Liver (tissue), 9 donors: Measurements from ENCODE around the gene TXNRD2. TPM values are rescaled to one million over a fixed set of nuclear protein-coding genes. Genes with fewer than 3 reads are reported as not detected.

Source experiments
- DNase-seq: peaks from one replicate; pipeline ENCODE4 v3.0.0-alpha.2; 2017; ENCODE audit warnings: low spot score
- H3K27ac ChIP-seq, 2 donors: one replicate each; pipeline ENCODE4 v1.7.0; 2013; ENCODE audit warnings: inconsistent platforms in 2 of 2, low read length in 2 of 2, control low read depth in 1 of 2, low read depth in 1 of 2, mild to moderate bottlenecking in 1 of 2
- H3K27me3 ChIP-seq, 4 donors: one replicate each; pipeline versions ENCODE4 v1.6.1 to v1.7.0; 2013; ENCODE audit warnings: low read length in 3 of 4, inconsistent platforms in 1 of 4, mild to moderate bottlenecking in 1 of 4, moderate library complexity in 1 of 4; ENCODE audit not compliant: control insufficient read depth in 4 of 4, insufficient read depth in 4 of 4
- H3K36me3 ChIP-seq, 4 donors: one replicate each; pipeline versions ENCODE4 v1.6.1 to v1.7.0; 2013; ENCODE audit warnings: low read length in 3 of 4, mild to moderate bottlenecking in 3 of 4, low read depth in 1 of 4, moderate library complexity in 1 of 4; ENCODE audit not compliant: control insufficient read depth in 4 of 4, insufficient read depth in 3 of 4
- H3K4me1 ChIP-seq, 4 donors: one replicate each; pipeline versions ENCODE4 v1.6.1 to v1.7.0; 2013; ENCODE audit warnings: low read length in 3 of 4, mild to moderate bottlenecking in 3 of 4, moderate library complexity in 1 of 4; ENCODE audit not compliant: control insufficient read depth in 4 of 4, insufficient read depth in 4 of 4
- H3K4me3 ChIP-seq, 3 donors: one replicate each; pipeline versions ENCODE4 v1.6.1 to v1.7.0; 2013; ENCODE audit warnings: low read length in 3 of 3, control low read depth in 1 of 3, low read depth in 1 of 3, mild to moderate bottlenecking in 1 of 3
- H3K9ac ChIP-seq, 2 donors: one replicate each; pipeline ENCODE4 v1.7.0; 2013; ENCODE audit warnings: low read length in 2 of 2, mild to moderate bottlenecking in 2 of 2, moderate library complexity in 2 of 2, control low read depth in 1 of 2, low read depth in 1 of 2
- H3K9me3 ChIP-seq, 4 donors: one replicate each; pipeline versions ENCODE4 v1.6.1 to v1.7.0; 2013; ENCODE audit warnings: low read length in 3 of 4; ENCODE audit not compliant: control insufficient read depth in 4 of 4
- CTCF ChIP-seq: fragments of 150-350 bp; IDR thresholded peaks from 2 replicates; pipeline ENCODE4 v1.5.1; 2017; ENCODE audit warnings: improper control_type of control experiment, low read depth, low read length; ENCODE audit not compliant: missing input control
- EGR1 ChIP-seq, 2 donors: IDR thresholded peaks; 2 replicates each; pipeline ENCODE4 v1.6.1; 2016 to 2018; ENCODE audit warnings: antibody characterized with exemption in 2 of 2, low read depth in 2 of 2
- FOXA1 ChIP-seq: IDR thresholded peaks from 2 replicates; pipeline ENCODE4 v1.6.1; 2016; ENCODE audit warnings: antibody characterized with exemption
- FOXA2 ChIP-seq: IDR thresholded peaks from 2 replicates; pipeline ENCODE4 v1.6.1; 2016; ENCODE audit warnings: antibody characterized with exemption
- GABPA ChIP-seq, 2 donors: IDR thresholded peaks in 1 of 2; conservative IDR thresholded peaks in 1 of 2; 2 replicates each; pipeline ENCODE4 v1.6.1; 2016; ENCODE audit warnings: antibody characterized with exemption in 2 of 2, mild to moderate bottlenecking in 1 of 2, moderate library complexity in 1 of 2
- HNF4A ChIP-seq, 2 donors: conservative IDR thresholded peaks; 2 replicates each; pipeline ENCODE4 v1.6.1; 2016; ENCODE audit warnings: antibody characterized with exemption in 2 of 2, mild to moderate bottlenecking in 2 of 2
- HNF4G ChIP-seq: IDR thresholded peaks from 2 replicates; pipeline ENCODE4 v1.6.1; 2016; ENCODE audit warnings: antibody characterized with exemption
- JUND ChIP-seq, 2 donors: IDR thresholded peaks; 2 replicates each; pipeline ENCODE4 v1.6.1; 2016; ENCODE audit warnings: antibody characterized with exemption in 2 of 2
- MAX ChIP-seq: IDR thresholded peaks from 2 replicates; pipeline ENCODE4 v1.6.1; 2016; ENCODE audit warnings: antibody characterized with exemption
- NR2F2 ChIP-seq: IDR thresholded peaks from 2 replicates; pipeline ENCODE4 v1.6.1; 2016; ENCODE audit warnings: antibody characterized with exemption
- RAD21 ChIP-seq, 2 donors: IDR thresholded peaks; 2 replicates each; pipeline ENCODE4 v1.6.1; 2016; ENCODE audit warnings: antibody characterized with exemption in 2 of 2, mild to moderate bottlenecking in 2 of 2
- REST ChIP-seq: IDR thresholded peaks from 2 replicates; pipeline ENCODE4 v1.6.1; 2016; ENCODE audit warnings: antibody characterized with exemption, mild to moderate bottlenecking
- RXRA ChIP-seq, 2 donors: IDR thresholded peaks; 2 replicates each; pipeline ENCODE4 v1.6.1; 2017 to 2018; ENCODE audit warnings: antibody characterized with exemption in 2 of 2, mild to moderate bottlenecking in 1 of 2
- SP1 ChIP-seq: IDR thresholded peaks from 2 replicates; pipeline ENCODE4 v1.6.1; 2018; ENCODE audit warnings: antibody characterized with exemption, mild to moderate bottlenecking
- TAF1 ChIP-seq: conservative IDR thresholded peaks from 2 replicates; pipeline ENCODE4 v1.6.1; 2016; ENCODE audit warnings: antibody characterized with exemption, mild to moderate bottlenecking
- YY1 ChIP-seq: IDR thresholded peaks from 2 replicates; pipeline ENCODE4 v1.6.1; 2016; ENCODE audit warnings: antibody characterized with exemption, mild to moderate bottlenecking
- ZBTB33 ChIP-seq: IDR thresholded peaks from 2 replicates; pipeline ENCODE4 v1.6.1; 2016; ENCODE audit warnings: antibody characterized with exemption
- WGBS: extraction: QIAGEN DNeasy Blood & Tissue Kit; methylation state at CpG from one replicate; pipeline ENCODE4 v1.1.7; 2013; 5-methylcytosine and 5-hydroxymethylcytosine counted together
- polyA plus RNA-seq, 2 donors: library from polyadenylated mRNA; stranded (reverse) in 1 of 2; unstranded in 1 of 2; fragments of 200-250 nt in 1 of 2; fragments of >200 nt in 1 of 2; fragmentation: Nextera tagmentation in 1 of 2; extraction: Ambion mirVana in 1 of 2; gene quantifications; one replicate each; pipeline versions ENCODE4 v1.2.1 to v1.2.3, GENCODE V29; 2013 to 2015
- total RNA-seq, 2 donors: library from RNA; depleted of rRNA; stranded (reverse); fragments of >200 nt; gene quantifications; one replicate each; pipeline ENCODE4 v1.2.3, GENCODE V29; 2014
- donor health status: healthy.
- donor health status: healthy.
- donor health status: healthy.
- donor health status: healthy.
- donor health status: healthy.

TXNRD2 gene
- total and polyA plus RNA-seq, 4 donors = 22.2 to 41.3 (median 33.6) TPM

GRCh38 chr22:19874307-19875060 is 67.1 kb downstream of the TXNRD2 start:
- H3K9me3 ChIP-seq = no peaks in the 10 kb centered on the region
- DNase-seq = no peak
- TF ChIP-seq HNF4A (conservative IDR thresholded peaks at IDR 0.05) (no peak), NR2F2 (no peak), HNF4G (no peak), ZBTB33 (no peak), JUND (IDR thresholded peaks at IDR 0.05) (no peak), RAD21 (IDR thresholded peaks at IDR 0.05) (no peak), FOXA2 (no peak), EGR1 (IDR thresholded peaks at IDR 0.05; ENCODE audit: low read depth in 2 of 2) (no peak), MAX (no peak), REST (no peak), SP1 (no peak), TAF1 (no peak), YY1 (no peak)
- no peak overlapping the region for H3K9ac ChIP-seq
- no peaks in the 10 kb centered on the region for H3K27me3 ChIP-seq
- H3K4me1 ChIP-seq = no peaks in the 10 kb centered on the region
- H3K4me3 ChIP-seq = no peak overlapping the region
- H3K36me3 ChIP-seq = peaks cover 0 to 10% (median 3%) of the 10 kb centered on the region in 4 donors
- WGBS = 82% methylated on average over 27 of the region's 27 CpGs
- no peak overlapping the region for H3K27ac ChIP-seq

GRCh38 chr22:19873960-19874306 is 67.7 kb downstream of the TXNRD2 start:
- no peak for DNase-seq
- TF ChIP-seq FOXA2 (no peak), HNF4G (no peak), TAF1 (no peak), CTCF (no peak), RXRA (IDR thresholded peaks at IDR 0.05) (no peak), HNF4A (conservative IDR thresholded peaks at IDR 0.05) (no peak), FOXA1 (no peak), YY1 (no peak), JUND (IDR thresholded peaks at IDR 0.05) (no peak), GABPA (IDR thresholded peaks at IDR 0.05 in 1 of 2, conservative IDR thresholded peaks at IDR 0.05 in 1 of 2) (no peak), SP1 (no peak), ZBTB33 (no peak), REST (no peak), NR2F2 (no peak), MAX (no peak), RAD21 (IDR thresholded peaks at IDR 0.05) (no peak)
- Histone ChIP-seq H3K9ac (no peak overlapping the region), H3K9me3 (no peaks in the 10 kb centered on the region), H3K4me3 (no peak overlapping the region), H3K4me1 (no peaks in the 10 kb centered on the region), H3K27me3 (no peaks in the 10 kb centered on the region), H3K27ac (no peak overlapping the region), H3K36me3 (peaks cover 0 to 10% (median 3%) of the 10 kb centered on the region in 4 donors)
- WGBS = 80% methylated on average over 7 of the region's 7 CpGs
